IgD-negative memory B cell (primary cell): Measurements from ENCODE around the gene STXBP4. TPM values are rescaled to one million over a fixed set of nuclear protein-coding genes. Genes with fewer than 3 reads are reported as not detected.

Experiments
- H3K27ac Mint-ChIP-seq, 3 donors: one replicate each; pipeline ENCODE4 v1.8.0; 2020 to 2022; ENCODE audit warnings: mild to moderate bottlenecking in 3 of 3, mixed read lengths in 3 of 3, moderate library complexity in 1 of 3
- H3K27me3 Mint-ChIP-seq: one replicate; pipeline ENCODE4 v1.8.0; 2021; ENCODE audit warnings: mixed read lengths
- H3K36me3 Mint-ChIP-seq: one replicate; pipeline ENCODE4 v1.8.0; 2020; ENCODE audit warnings: mild to moderate bottlenecking, mixed read lengths
- H3K4me1 Mint-ChIP-seq, 3 donors: one replicate each; pipeline ENCODE4 v1.8.0; 2020 to 2022; ENCODE audit warnings: mixed read lengths in 3 of 3, mild to moderate bottlenecking in 1 of 3
- H3K4me3 Mint-ChIP-seq, 4 donors: one replicate each; pipeline ENCODE4 v1.8.0; 2020 to 2022; ENCODE audit warnings: mild to moderate bottlenecking in 4 of 4, mixed read lengths in 4 of 4, moderate library complexity in 3 of 4
- H3K9me3 Mint-ChIP-seq, 3 donors: one replicate each; pipeline ENCODE4 v1.8.0; 2020 to 2021; ENCODE audit warnings: mixed read lengths in 3 of 3, mild to moderate bottlenecking in 1 of 3
- polyA plus RNA-seq: library from polyadenylated mRNA; unstranded; fragments of 300-500 nt; fragmentation: Illumina TruSeq; gene quantifications from one replicate; pipeline ENCODE4 v1.2.3, GENCODE V29; 2021

The STXBP4 gene
- 0.90 TPM for polyA plus RNA-seq

GRCh38 chr17:54968262-54968987 lies at the start of gene STXBP4, which contains the start of gene COX11:
STXBP4 (plus strand) TSS chr17:54968765; CDS start chr17:54986220, 17,455 bp downstream.
COX11 (minus strand) TSS chr17:54968654; CDS start chr17:54968646, 8 bp downstream.
- Mint-ChIP-seq H3K27ac (no peak within 1 kb of the TSS), H3K36me3 (no peaks in the 10 kb centered on the region)

GRCh38 chr17:54919425-54919824 lies 49.1 kb upstream of the STXBP4 start:
- H3K27me3 Mint-ChIP-seq = peaks cover 1% of the 10 kb centered on the region
- no peak overlapping the region for H3K27ac Mint-ChIP-seq
- no peak overlapping the region for H3K4me3 Mint-ChIP-seq
- H3K4me1 Mint-ChIP-seq = no peaks in the 10 kb centered on the region
- H3K36me3 Mint-ChIP-seq = peaks cover 1% of the 10 kb centered on the region
- peaks cover 3 to 7% (median 5%) of the 10 kb centered on the region in 3 donors for H3K9me3 Mint-ChIP-seq

More at GRCh38 chr17:54968262-54968987, at the start of gene STXBP4, which contains the start of gene COX11:
- Mint-ChIP-seq H3K9me3 (no peaks in the 10 kb centered on the region), H3K4me3 (no peak within 1 kb of the TSS), H3K27me3 (no peaks in the 10 kb centered on the region), H3K4me1 (peaks cover 7 to 18% (median 10%) of the 10 kb centered on the region in 3 donors)

GRCh38 chr17:54920819-54921218 lies 47.7 kb upstream of the STXBP4 start:
- H3K36me3 Mint-ChIP-seq = peaks cover 1% of the 10 kb centered on the region

GRCh38 chr17:54924405-54924804 lies 44.2 kb upstream of the STXBP4 start:
- H3K9me3 Mint-ChIP-seq = peaks cover 0 to 2% (median 0%) of the 10 kb centered on the region in 3 donors
- peaks cover 8% of the 10 kb centered on the region for H3K27me3 Mint-ChIP-seq
- no peaks in the 10 kb centered on the region for H3K4me1 Mint-ChIP-seq
- no peak overlapping the region for H3K27ac Mint-ChIP-seq
- H3K36me3 Mint-ChIP-seq = no peaks in the 10 kb centered on the region
- no peak overlapping the region for H3K4me3 Mint-ChIP-seq

More at GRCh38 chr17:54920819-54921218, 47.7 kb upstream of the STXBP4 start:
- peaks cover 4% of the 10 kb centered on the region for H3K27me3 Mint-ChIP-seq
- peaks cover 3 to 5% (median 5%) of the 10 kb centered on the region in 3 donors for H3K9me3 Mint-ChIP-seq
- H3K4me3 Mint-ChIP-seq = no peak overlapping the region
- no peak overlapping the region for H3K27ac Mint-ChIP-seq
- no peaks in the 10 kb centered on the region for H3K4me1 Mint-ChIP-seq

- Mint-ChIP-seq H3K36me3 (no peaks in the 10 kb centered on the region), H3K27ac (no peak overlapping the region), H3K27me3 (peaks cover 7% of the 10 kb centered on the region), H3K4me3 (no peak overlapping the region), H3K9me3 (peaks cover 0 to 2% (median 0%) of the 10 kb centered on the region in 3 donors), H3K4me1 (no peaks in the 10 kb centered on the region)
Observed at GRCh38 chr17:54927525-54927924, 41.0 kb upstream of the STXBP4 start.

- Mint-ChIP-seq H3K4me1 (no peaks in the 10 kb centered on the region), H3K27ac (no peak overlapping the region), H3K27me3 (peaks cover 8% of the 10 kb centered on the region), H3K4me3 (no peak overlapping the region), H3K36me3 (no peaks in the 10 kb centered on the region), H3K9me3 (peaks cover 0 to 2% (median 0%) of the 10 kb centered on the region in 3 donors)
Observed at GRCh38 chr17:54932711-54933110, 35.9 kb upstream of the STXBP4 start.

GRCh38 chr17:54933921-54934320 lies 34.6 kb upstream of the STXBP4 start:
- peaks cover 4% of the 10 kb centered on the region for H3K27me3 Mint-ChIP-seq
- no peaks in the 10 kb centered on the region for H3K36me3 Mint-ChIP-seq
- H3K4me1 Mint-ChIP-seq = no peaks in the 10 kb centered on the region
- no peak overlapping the region for H3K4me3 Mint-ChIP-seq
- peaks cover 0 to 2% (median 0%) of the 10 kb centered on the region in 3 donors for H3K9me3 Mint-ChIP-seq
- H3K27ac Mint-ChIP-seq = no peak overlapping the region

- Mint-ChIP-seq H3K4me1 (no peaks in the 10 kb centered on the region), H3K36me3 (no peaks in the 10 kb centered on the region), H3K4me3 (no peak overlapping the region), H3K9me3 (peaks cover 0 to 2% (median 0%) of the 10 kb centered on the region in 3 donors), H3K27me3 (peaks cover 3% of the 10 kb centered on the region), H3K27ac (no peak overlapping the region)
Observed at GRCh38 chr17:54935471-54935870, 33.1 kb upstream of the STXBP4 start.

- H3K27ac Mint-ChIP-seq = no peak overlapping the region
- no peaks in the 10 kb centered on the region for H3K36me3 Mint-ChIP-seq
- H3K9me3 Mint-ChIP-seq = peaks cover 0 to 2% (median 0%) of the 10 kb centered on the region in 3 donors
- H3K4me1 Mint-ChIP-seq = no peaks in the 10 kb centered on the region
- peaks cover 3% of the 10 kb centered on the region for H3K27me3 Mint-ChIP-seq
- no peak overlapping the region for H3K4me3 Mint-ChIP-seq
Observed at GRCh38 chr17:54937018-54937417, 31.5 kb upstream of the STXBP4 start.

- no peaks in the 10 kb centered on the region for H3K4me1 Mint-ChIP-seq
- H3K9me3 Mint-ChIP-seq = peaks cover 0 to 2% (median 0%) of the 10 kb centered on the region in 3 donors
- H3K36me3 Mint-ChIP-seq = no peaks in the 10 kb centered on the region
- no peak overlapping the region for H3K4me3 Mint-ChIP-seq
- no peak overlapping the region for H3K27ac Mint-ChIP-seq
- H3K27me3 Mint-ChIP-seq = peaks cover 3% of the 10 kb centered on the region
Observed at GRCh38 chr17:54937426-54937825, 31.1 kb upstream of the STXBP4 start.

- Mint-ChIP-seq H3K27ac (no peak overlapping the region), H3K36me3 (peaks cover 4% of the 10 kb centered on the region), H3K4me3 (no peak overlapping the region), H3K27me3 (no peaks in the 10 kb centered on the region), H3K9me3 (no peaks in the 10 kb centered on the region), H3K4me1 (peaks cover 0 to 2% (median 0%) of the 10 kb centered on the region in 3 donors)
Observed at GRCh38 chr17:54941285-54941684, 27.3 kb upstream of the STXBP4 start.

- peaks cover 4% of the 10 kb centered on the region for H3K36me3 Mint-ChIP-seq
- peaks cover 0 to 5% (median 3%) of the 10 kb centered on the region in 3 donors for H3K9me3 Mint-ChIP-seq
- H3K4me3 Mint-ChIP-seq = no peak overlapping the region
- H3K27ac Mint-ChIP-seq = no peak overlapping the region
- peaks cover 0 to 2% (median 0%) of the 10 kb centered on the region in 3 donors for H3K4me1 Mint-ChIP-seq
- peaks cover 4% of the 10 kb centered on the region for H3K27me3 Mint-ChIP-seq
Observed at GRCh38 chr17:54944796-54945195, 23.8 kb upstream of the STXBP4 start.

GRCh38 chr17:54945231-54945630 lies 23.3 kb upstream of the STXBP4 start:
- Mint-ChIP-seq H3K4me3 (no peak overlapping the region), H3K27ac (no peak overlapping the region), H3K36me3 (peaks cover 4% of the 10 kb centered on the region), H3K9me3 (peaks cover 0 to 5% (median 3%) of the 10 kb centered on the region in 3 donors), H3K4me1 (peaks cover 0 to 2% (median 0%) of the 10 kb centered on the region in 3 donors), H3K27me3 (peaks cover 4% of the 10 kb centered on the region)

- H3K4me1 Mint-ChIP-seq = peaks cover 0 to 2% (median 0%) of the 10 kb centered on the region in 3 donors
- H3K27ac Mint-ChIP-seq = no peak overlapping the region
- no peak overlapping the region for H3K4me3 Mint-ChIP-seq
- H3K27me3 Mint-ChIP-seq = peaks cover 4% of the 10 kb centered on the region
- peaks cover 4% of the 10 kb centered on the region for H3K36me3 Mint-ChIP-seq
- peaks cover 0 to 5% (median 3%) of the 10 kb centered on the region in 3 donors for H3K9me3 Mint-ChIP-seq
Observed at GRCh38 chr17:54945671-54946070, 22.9 kb upstream of the STXBP4 start.

- H3K27me3 Mint-ChIP-seq = peaks cover 4% of the 10 kb centered on the region
- peaks cover 0 to 5% (median 3%) of the 10 kb centered on the region in 3 donors for H3K9me3 Mint-ChIP-seq
- H3K4me3 Mint-ChIP-seq = no peak overlapping the region
- no peak overlapping the region for H3K27ac Mint-ChIP-seq
- peaks cover 0 to 2% (median 0%) of the 10 kb centered on the region in 3 donors for H3K4me1 Mint-ChIP-seq
- H3K36me3 Mint-ChIP-seq = peaks cover 4% of the 10 kb centered on the region
Observed at GRCh38 chr17:54947396-54947795, 21.2 kb upstream of the STXBP4 start.
